Sigmoid colon (tissue), 7 donors: Measurements from ENCODE around the gene SLC9A9. TPM values are rescaled to one million over a fixed set of nuclear protein-coding genes. Genes with fewer than 3 reads are reported as not detected.

Experiments
- DNase-seq: peaks from one replicate; pipeline ENCODE4 v3.0.0-alpha.2; 2019
- H3K27ac ChIP-seq, 4 donors: fragments of 200-600 bp; sonication (generic); one replicate each; pipeline ENCODE4 v1.5.1; 2016 to 2019; ENCODE audit warnings: mild to moderate bottlenecking in 1 of 4
- H3K27me3 ChIP-seq, 3 donors: fragments of 200-600 bp; sonication (generic); one replicate each; pipeline ENCODE4 v1.5.1; 2019; ENCODE audit warnings: mild to moderate bottlenecking in 1 of 3
- H3K36me3 ChIP-seq, 4 donors: fragments of 200-600 bp; sonication (generic); one replicate each; pipeline ENCODE4 v1.5.1; 2016 to 2019
- H3K4me1 ChIP-seq, 4 donors: fragments of 200-600 bp; sonication (generic); one replicate each; pipeline ENCODE4 v1.5.1; 2017 to 2019
- H3K4me3 ChIP-seq, 4 donors: fragments of 200-600 bp; sonication (generic); one replicate each; pipeline ENCODE4 v1.5.1; 2017 to 2019; ENCODE audit warnings: mild to moderate bottlenecking in 2 of 4, moderate library complexity in 1 of 4
- H3K9me3 ChIP-seq, 4 donors: fragments of 200-600 bp in 3 of 4; sonication (generic) in 3 of 4; one replicate each; pipeline versions ENCODE4 v1.5.1 to v1.6.1; 2013 to 2019
- EP300 ChIP-seq, 4 donors: sonication (generic); formaldehyde crosslinking; IDR thresholded peaks; one replicate each; pipeline ENCODE4 v1.6.1; 2017; ENCODE audit warnings: antibody characterized with exemption in 4 of 4
- POLR2A ChIP-seq, 2 donors: fragments of 450-650 bp; IDR thresholded peaks; one replicate each; pipeline ENCODE4 v1.6.1; 2016; ENCODE audit warnings: antibody characterized with exemption in 2 of 2, mild to moderate bottlenecking in 2 of 2, moderate library complexity in 2 of 2
- POLR2AphosphoS5 ChIP-seq, 4 donors: sonication (generic); formaldehyde crosslinking; IDR thresholded peaks; one replicate each; pipeline ENCODE4 v1.6.1; 2017; ENCODE audit warnings: antibody characterized with exemption in 4 of 4
- WGBS, 2 donors: extraction: QIAGEN DNeasy Blood & Tissue Kit; methylation state at CpG; one replicate each; pipeline ENCODE4 v1.1.7; 2013; 5-methylcytosine and 5-hydroxymethylcytosine counted together
- intact Hi-C: fragments of 100-400 bp; cut with DNase I; formaldehyde crosslinking; loops from one replicate; pipeline ENCODE4 v1.15.1; 2023
- polyA plus RNA-seq, 3 donors: library from polyadenylated mRNA; stranded (reverse); fragments of 200-250 nt; gene quantifications; one replicate each; pipeline ENCODE4 v1.2.3, GENCODE V29; 2013
- total RNA-seq, 4 donors: library from RNA; depleted of rRNA; stranded (reverse); fragments of >200 nt; gene quantifications; one replicate each; pipeline ENCODE4 v1.1.0, GENCODE V29; 2016
- TF ChIP-seq, protein P1 (sequence below), 4 experiments: fragments of 450-650 bp in 3 of 4; fragments of 200-600 bp in 1 of 4; IDR thresholded peaks; one replicate each; pipeline ENCODE4 v1.5.1; 2016 to 2019; ENCODE audit warnings: antibody characterized with exemption in 4 of 4, mild to moderate bottlenecking in 3 of 4, moderate library complexity in 2 of 4
- donor health status: healthy with polysubstance abuse.
- donor health status: Bipolar disorder and iron deficiency.
- donor health status: healthy.

Gene SLC9A9
- total and polyA plus RNA-seq, 7 donors: 2.4 to 29.9 (median 18.9) TPM

DNA sequence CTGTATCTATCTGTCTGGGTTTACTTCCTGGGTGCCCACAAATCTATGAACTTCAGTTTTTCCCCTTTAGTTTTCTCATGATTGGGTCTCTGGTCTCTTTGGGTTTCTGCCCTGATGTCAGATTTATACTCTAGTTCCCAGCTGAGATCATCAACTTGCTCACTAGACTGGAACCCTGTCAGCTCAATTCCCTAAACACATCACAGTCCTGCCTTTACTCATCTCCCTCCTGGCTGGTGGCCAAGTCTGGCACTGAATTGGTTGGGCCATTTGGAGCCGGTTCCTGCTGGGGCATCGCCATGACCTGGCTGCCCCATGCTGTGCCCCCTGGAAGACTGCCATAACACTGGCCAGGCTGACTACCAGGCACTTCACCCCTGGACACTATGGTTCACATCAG, 383.4 kb downstream of the SLC9A9 start:
- intact Hi-C loops: no loop called here
- Histone ChIP-seq H3K9me3 (no peaks in the 10 kb centered on the region), H3K27me3 (no peaks in the 10 kb centered on the region), H3K4me3 (no peak overlapping the region), H3K4me1 (no peaks in the 10 kb centered on the region), H3K27ac (no peak overlapping the region), H3K36me3 (peaks cover 0 to 10% (median 0%) of the 10 kb centered on the region in 4 donors)
- 12 to 59% methylated on average over 2 of the region's 2 CpGs for WGBS, 2 donors
- no peak for DNase-seq
- TF ChIP-seq, protein P1, sequence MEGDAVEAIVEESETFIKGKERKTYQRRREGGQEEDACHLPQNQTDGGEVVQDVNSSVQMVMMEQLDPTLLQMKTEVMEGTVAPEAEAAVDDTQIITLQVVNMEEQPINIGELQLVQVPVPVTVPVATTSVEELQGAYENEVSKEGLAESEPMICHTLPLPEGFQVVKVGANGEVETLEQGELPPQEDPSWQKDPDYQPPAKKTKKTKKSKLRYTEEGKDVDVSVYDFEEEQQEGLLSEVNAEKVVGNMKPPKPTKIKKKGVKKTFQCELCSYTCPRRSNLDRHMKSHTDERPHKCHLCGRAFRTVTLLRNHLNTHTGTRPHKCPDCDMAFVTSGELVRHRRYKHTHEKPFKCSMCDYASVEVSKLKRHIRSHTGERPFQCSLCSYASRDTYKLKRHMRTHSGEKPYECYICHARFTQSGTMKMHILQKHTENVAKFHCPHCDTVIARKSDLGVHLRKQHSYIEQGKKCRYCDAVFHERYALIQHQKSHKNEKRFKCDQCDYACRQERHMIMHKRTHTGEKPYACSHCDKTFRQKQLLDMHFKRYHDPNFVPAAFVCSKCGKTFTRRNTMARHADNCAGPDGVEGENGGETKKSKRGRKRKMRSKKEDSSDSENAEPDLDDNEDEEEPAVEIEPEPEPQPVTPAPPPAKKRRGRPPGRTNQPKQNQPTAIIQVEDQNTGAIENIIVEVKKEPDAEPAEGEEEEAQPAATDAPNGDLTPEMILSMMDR (IDR thresholded peaks at IDR 0.05): no peak
- TF ChIP-seq EP300 (IDR thresholded peaks at IDR 0.05): no peak
- no peak for TF ChIP-seq POLR2A (IDR thresholded peaks at IDR 0.05)
- TF ChIP-seq POLR2AphosphoS5 (IDR thresholded peaks at IDR 0.05): no peak

DNA sequence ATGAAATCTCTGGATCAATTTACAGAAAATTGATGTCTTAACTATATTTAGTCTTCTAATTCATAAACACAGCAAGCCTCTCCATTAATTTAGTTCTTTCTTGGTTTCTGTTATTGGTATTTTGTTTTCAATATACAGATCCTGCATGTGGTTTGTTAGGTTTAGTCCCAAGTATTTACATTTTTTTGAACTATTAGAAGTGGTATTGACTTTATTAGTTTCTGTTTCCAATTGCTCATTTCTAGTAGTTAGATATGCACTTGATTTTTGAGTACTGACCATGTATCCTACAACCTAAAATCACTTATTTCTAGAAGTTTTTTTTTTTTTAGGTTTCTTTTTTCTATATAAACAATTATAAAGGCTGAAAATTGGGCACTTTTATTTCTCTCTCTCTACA, 392.8 kb downstream of the SLC9A9 start:
- H3K36me3 ChIP-seq: no peaks in the 10 kb centered on the region
- H3K4me1 ChIP-seq: no peaks in the 10 kb centered on the region
- H3K4me3 ChIP-seq: no peak overlapping the region
- H3K27me3 ChIP-seq: no peaks in the 10 kb centered on the region
- no peak for TF ChIP-seq EP300 (IDR thresholded peaks at IDR 0.05)
- TF ChIP-seq, protein P1 (IDR thresholded peaks at IDR 0.05): no peak
- TF ChIP-seq POLR2AphosphoS5 (IDR thresholded peaks at IDR 0.05): no peak
- no peak for TF ChIP-seq POLR2A (IDR thresholded peaks at IDR 0.05)
- H3K9me3 ChIP-seq: no peaks in the 10 kb centered on the region
- intact Hi-C loops: no loop called here
- H3K27ac ChIP-seq: no peak overlapping the region
- DNase-seq: no peak

DNA sequence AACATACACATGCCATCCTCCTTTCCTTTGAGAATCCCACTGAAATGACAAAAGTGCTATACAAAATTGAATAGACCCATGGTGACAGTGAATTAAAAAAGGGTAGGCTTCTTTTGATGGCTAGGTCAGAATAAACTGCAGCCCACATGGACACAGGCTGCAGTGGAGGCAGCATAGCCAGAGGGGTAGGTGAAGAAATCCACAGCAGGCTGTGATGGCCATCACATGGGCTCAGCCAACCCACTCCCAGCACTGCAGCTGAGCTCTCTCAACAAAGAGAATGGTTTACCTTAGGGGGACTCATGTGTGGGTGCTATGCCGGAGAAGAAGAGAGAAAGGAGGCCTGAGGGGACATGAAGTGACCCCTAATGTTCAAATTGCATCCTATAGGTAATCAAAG, 397.6 kb downstream of the SLC9A9 start:
- Histone ChIP-seq H3K27ac (no peak overlapping the region), H3K4me1 (no peaks in the 10 kb centered on the region), H3K9me3 (no peaks in the 10 kb centered on the region), H3K4me3 (no peak overlapping the region), H3K27me3 (no peaks in the 10 kb centered on the region), H3K36me3 (no peaks in the 10 kb centered on the region)
- intact Hi-C loops: no loop called here
- 90 to 94% methylated on average over 1 of the region's 1 CpG for whole genome bisulfite sequencing, 2 donors
- no peak for DNase-seq
- TF ChIP-seq, protein P1 (IDR thresholded peaks at IDR 0.05): no peak
- TF ChIP-seq POLR2A (IDR thresholded peaks at IDR 0.05) (no peak), EP300 (IDR thresholded peaks at IDR 0.05) (no peak)

DNA sequence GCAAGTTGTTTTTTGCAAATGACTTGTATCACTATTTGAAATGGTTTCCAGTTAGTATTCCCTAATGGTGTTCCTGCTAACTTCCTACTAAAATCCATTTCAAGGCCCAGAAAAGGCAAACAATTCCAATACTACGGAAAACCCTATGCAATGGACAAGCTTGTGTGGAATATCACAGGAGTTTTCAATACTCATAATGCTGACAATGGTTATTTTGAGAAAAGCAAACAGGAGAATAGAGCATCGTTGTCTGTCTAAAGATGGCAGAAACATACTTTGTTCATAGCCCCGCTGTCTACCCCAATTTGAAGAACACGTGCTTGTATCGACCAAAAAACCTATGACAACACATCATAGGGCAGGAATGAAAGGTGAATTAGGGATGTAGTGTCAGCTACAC, 400.8 kb downstream of the SLC9A9 start:
- Histone ChIP-seq H3K27me3 (no peaks in the 10 kb centered on the region), H3K9me3 (no peaks in the 10 kb centered on the region), H3K27ac (no peak overlapping the region), H3K36me3 (no peaks in the 10 kb centered on the region), H3K4me1 (no peaks in the 10 kb centered on the region), H3K4me3 (no peak overlapping the region)
- 85 to 87% methylated on average over 5 of the region's 5 CpGs for WGBS, 2 donors
- intact Hi-C loops: no loop called here
- no peak for DNase-seq
- TF ChIP-seq POLR2AphosphoS5 (IDR thresholded peaks at IDR 0.05): no peak

DNA sequence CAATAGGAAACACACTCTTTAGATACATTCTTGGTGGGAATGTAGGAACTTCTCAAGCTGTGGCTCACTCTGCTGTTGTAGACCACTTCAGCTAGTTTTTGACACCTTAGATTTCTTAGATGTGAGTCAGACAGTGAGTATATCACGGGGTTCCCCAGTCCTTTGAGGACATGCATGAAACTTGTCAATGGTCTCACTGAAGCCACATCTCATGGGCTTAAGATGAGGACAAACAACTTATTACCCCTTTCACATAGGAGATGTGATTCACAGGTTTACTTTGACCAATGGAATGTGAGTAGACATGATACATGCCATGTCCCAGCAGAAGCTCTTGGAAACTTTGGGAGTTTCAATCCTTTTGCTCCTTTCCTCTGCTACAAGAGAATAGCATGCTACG, 403.1 kb downstream of the SLC9A9 start:
- TF ChIP-seq, protein P1 (IDR thresholded peaks at IDR 0.05): no peak
- no peak for TF ChIP-seq EP300 (IDR thresholded peaks at IDR 0.05)
- no peak for TF ChIP-seq POLR2AphosphoS5 (IDR thresholded peaks at IDR 0.05)
- no peak for TF ChIP-seq POLR2A (IDR thresholded peaks at IDR 0.05)
- WGBS, 2 donors: 88 to 99% methylated on average over 2 of the region's 2 CpGs
- H3K27ac ChIP-seq: no peak overlapping the region
- DNase-seq: no peak
- intact Hi-C loops: no loop called here
- H3K4me1 ChIP-seq: no peaks in the 10 kb centered on the region
- no peaks in the 10 kb centered on the region for H3K36me3 ChIP-seq
- H3K9me3 ChIP-seq: no peaks in the 10 kb centered on the region
- no peak overlapping the region for H3K4me3 ChIP-seq
- H3K27me3 ChIP-seq: no peaks in the 10 kb centered on the region
